GM12878 (cell line): ENCODE data around the gene HINT3. TPM values are rescaled to one million over a fixed set of nuclear protein-coding genes. Genes with fewer than 3 reads are reported as not detected.

ENCODE experiments used
- ATAC-seq: fragments of 200-7000 bp; cut with Tn5 transposase; 3 replicates; pipeline ENCODE4 v1.9.1; 2020; ENCODE audit warnings: mild to moderate bottlenecking, moderate library complexity
- BruUV-seq: library from RNA; stranded (reverse); fragments of 400-500 nt; replicated peaks from 2 replicates; lab custom pipeline; 2021; lab: Mats Ljungman, UMichigan
- CTCF ChIA-PET: fragments of 300-600 bp; sonication (Branson Sonifier 250); formaldehyde crosslinking; extraction: SDS; loops from one replicate; lab custom pipeline; 2021; ENCODE audit warnings: inconsistent platforms; lab: Yijun Ruan, JAX
- POLR2A ChIA-PET: fragments of 350-600 bp; formaldehyde crosslinking; extraction: SDS; loops from one replicate; lab custom pipeline; 2021; ENCODE audit warnings: inconsistent platforms; lab: Charles Lee
- RAD21 ChIA-PET: fragments of 300-600 bp; sonication (Branson Sonifier 250); formaldehyde crosslinking; loops from one replicate; lab custom pipeline; 2023; ENCODE audit warnings: antibody characterized with exemption; ENCODE audit not compliant: unreplicated experiment; lab: Charles Lee
- SMC1A ChIA-PET: fragments of 300-600 bp; sonication (Branson Sonifier 250); formaldehyde crosslinking; loops from one replicate; lab custom pipeline; 2023; ENCODE audit not compliant: unreplicated experiment, uncharacterized antibody; lab: Charles Lee
- DNase-seq: peaks from one replicate; pipeline ENCODE4 v3.0.0-alpha.2; 2011; ENCODE audit warnings: low read depth, low spot score
- FAIRE-seq: peaks from 3 replicates; lab custom pipeline; 2011; peaks lifted over from hg19 to GRCh38; lab: Jason Lieb, UNC
- H2AFZ ChIP-seq: 2 replicates; pipeline ENCODE4 v1.6.0; 2011; ENCODE audit warnings: low read depth, low read length, control low read depth; ENCODE audit not compliant: control insufficient read depth
- H3K27ac ChIP-seq: 2 replicates; pipeline ENCODE4 v1.5.1; 2011; ENCODE audit warnings: control low read depth; ENCODE audit not compliant: control insufficient read depth, insufficient read depth
- H3K27me3 ChIP-seq, 2 experiments: replicated peaks in 1 of 2; 2 replicates each; pipeline versions ENCODE4 v1.6.0 to v1.6.1; 2011; ENCODE audit warnings: low read length in 1 of 2; ENCODE audit not compliant: control insufficient read depth in 2 of 2, insufficient read depth in 2 of 2
- H3K36me3 ChIP-seq, 2 experiments: 2 replicates each; pipeline ENCODE4 v1.5.1; 2011; ENCODE audit warnings: low read length in 1 of 2; ENCODE audit not compliant: control insufficient read depth in 2 of 2, insufficient read depth in 2 of 2
- H3K4me1 ChIP-seq: 2 replicates; pipeline ENCODE4 v1.6.1; 2011; ENCODE audit warnings: mild to moderate bottlenecking, low read length, moderate library complexity, mixed read lengths; ENCODE audit not compliant: control insufficient read depth, insufficient read depth
- H3K4me2 ChIP-seq: 2 replicates; pipeline ENCODE4 v1.6.0; 2011; ENCODE audit warnings: control low read depth; ENCODE audit not compliant: control insufficient read depth, insufficient read depth
- H3K4me3 ChIP-seq: fragments of 200-600 bp; sonication (generic); 2 replicates; pipeline ENCODE4 v1.5.1; 2016
- H3K79me2 ChIP-seq: 2 replicates; pipeline ENCODE4 v1.6.0; 2011; ENCODE audit warnings: low read length; ENCODE audit not compliant: control insufficient read depth, insufficient read depth
- H3K9ac ChIP-seq: 2 replicates; pipeline ENCODE4 v1.8.0; 2011; ENCODE audit warnings: low read length, control low read depth, mixed read lengths; ENCODE audit not compliant: control insufficient read depth, insufficient read depth
- H3K9me3 ChIP-seq: replicated peaks from 3 replicates; pipeline ENCODE4 v1.5.1; 2011; ENCODE audit warnings: mild to moderate bottlenecking, low read length; ENCODE audit not compliant: control insufficient read depth, insufficient read depth
- H4K20me1 ChIP-seq: 2 replicates; pipeline ENCODE4 v1.6.0; 2011; ENCODE audit not compliant: control insufficient read depth, insufficient read depth
- BCLAF1 ChIP-seq: fragments of 450-650 bp; IDR thresholded peaks from 2 replicates; pipeline ENCODE4 v1.6.1; 2017; ENCODE audit warnings: antibody characterized with exemption, mild to moderate bottlenecking, moderate library complexity
- CREM ChIP-seq: IDR thresholded peaks from 2 replicates; pipeline ENCODE4 v1.6.1; 2014; ENCODE audit warnings: antibody characterized with exemption, low read depth
- ETV6 ChIP-seq, 2 experiments: fragments of 450-650 bp in 1 of 2; IDR thresholded peaks in 1 of 2; conservative IDR thresholded peaks in 1 of 2; 2 replicates each; pipeline ENCODE4 v1.6.1; 2014; ENCODE audit warnings: antibody characterized with exemption in 1 of 2, borderline replicate concordance in 1 of 2, low read depth in 1 of 2, mild to moderate bottlenecking in 1 of 2, moderate library complexity in 1 of 2
- MAX ChIP-seq: IDR thresholded peaks from 2 replicates; pipeline ENCODE4 v1.6.1; 2012; ENCODE audit warnings: low read depth, low read length, improper control_type of control experiment
- MEF2A ChIP-seq: IDR thresholded peaks from 2 replicates; pipeline ENCODE4 v1.6.1; 2011; ENCODE audit warnings: low read depth, mild to moderate bottlenecking, low read length, moderate library complexity; ENCODE audit not compliant: insufficient read depth
- NBN ChIP-seq: fragments of 450-650 bp; IDR thresholded peaks from 2 replicates; pipeline ENCODE4 v1.6.1; 2016
- PKNOX1 ChIP-seq: fragments of 450-650 bp; IDR thresholded peaks from 2 replicates; pipeline ENCODE4 v1.6.1; 2016; ENCODE audit warnings: mild to moderate bottlenecking
- SIX5 ChIP-seq: IDR thresholded peaks from 2 replicates; pipeline ENCODE4 v1.6.1; 2011; ENCODE audit warnings: mild to moderate bottlenecking, low read depth, low read length, moderate library complexity; ENCODE audit not compliant: severe bottlenecking
- SUZ12 ChIP-seq: fragments of 200-600 bp; sonication (generic); IDR thresholded peaks from one replicate; pipeline ENCODE4 v1.6.1; 2018; ENCODE audit warnings: antibody characterized with exemption, mild to moderate bottlenecking; ENCODE audit not compliant: unreplicated experiment
- TCF7 ChIP-seq: IDR thresholded peaks from 2 replicates; pipeline ENCODE4 v1.6.1; 2014; ENCODE audit warnings: antibody characterized with exemption, borderline replicate concordance
- ZBED1 ChIP-seq: IDR thresholded peaks from 2 replicates; pipeline ENCODE4 v1.6.1; 2016; ENCODE audit warnings: borderline replicate concordance
- WGBS: methylation state at CpG from one replicate; pipeline ENCODE4 v1.1.6; 2016; ENCODE audit warnings: low lambda C conversion rate; ENCODE audit not compliant: insufficient replicate concordance, insufficient coverage; ENCODE audit errors: missing lambda C conversion rate; 5-methylcytosine and 5-hydroxymethylcytosine counted together
- in situ Hi-C: fragments of 300-500 bp; cut with MboI; formaldehyde crosslinking; loops from 9 replicates; pipeline ENCODE4 v1.14.3; 2018; ENCODE audit warnings: mixed read lengths
- intact Hi-C: fragments of 100-400 bp; cut with micrococcal nuclease; formaldehyde crosslinking; loops from one replicate; pipeline ENCODE4 v1.14.2; 2022; ENCODE audit not compliant: unreplicated experiment
- polyA plus RNA-seq, 11 experiments: library from polyadenylated mRNA; depleted of rRNA in 4 of 11; unstranded in 6 of 11; stranded (reverse) in 5 of 11; fragments of >200 nt; fragmentation: Nextera tagmentation in 4 of 11; fragmentation: Illumina TruSeq in 1 of 11; extraction: Ambion mirVana in 4 of 11; extraction: Trizol in 1 of 11; gene quantifications; 1 replicate in 1 of 11; 2 replicates in 10 of 11; pipeline versions ENCODE4 v1.2.1 to v1.2.3, GENCODE V29; 2011 to 2016; ENCODE audit warnings: inconsistent platforms in 2 of 11, missing spikeins in 2 of 11, low read depth in 1 of 11
- total RNA-seq, 4 experiments: library from RNA; depleted of rRNA in 3 of 4; stranded (reverse); fragments of >200 nt in 3 of 4; fragmentation: Illumina TruSeq in 1 of 4; extraction: Trizol in 1 of 4; gene quantifications; 2 replicates each; pipeline versions ENCODE4 v1.2.1 to v1.2.3, GENCODE V29; 2013 to 2021
- TF ChIP-seq, protein P1 (sequence below): fragments of 450-650 bp; IDR thresholded peaks from 2 replicates; pipeline ENCODE4 v1.6.1; 2017; ENCODE audit warnings: mild to moderate bottlenecking, moderate library complexity

Gene HINT3
- total and polyA plus RNA-seq, 10 of the 15 experiments (the other 5 are each of a cell fraction or from before 2014, with no cell fraction given): 0.72 to 9.1 (median 5.4) TPM

- no peak for TF ChIP-seq PKNOX1
Observed at GRCh38 chr6:125947615-125948014, 9.0 kb upstream of the HINT3 start (continued).

- ChIA-PET CTCF (interaction anchor here (1.0 to 1.6 kb wide), 8 partner anchors 8 to 167 kb away, joined by 3 to 8 read pairs (median 4); no protein-coding TSS in a partner anchor), SMC1A (interaction anchor here (1.0 to 1.9 kb wide), 5 partner anchors 7 to 167 kb away, joined by 3 to 7 read pairs (median 5); no protein-coding TSS in a partner anchor), POLR2A (no interaction called here), RAD21 (interaction anchor here (0.7 to 2.2 kb wide), 3 partner anchors 8 to 167 kb away, joined by 3 to 9 read pairs (median 5); partner anchors contain the start of gene HINT3)
- H3K9me3 ChIP-seq: no peaks in the 10 kb centered on the region
- H3K4me2 ChIP-seq: no peak overlapping the region
- H3K9ac ChIP-seq: no peak overlapping the region
- TF ChIP-seq MEF2A: no peak
- TF ChIP-seq TCF7: no peak
- TF ChIP-seq SUZ12: no peak
- no peak for TF ChIP-seq MAX
- no peak for TF ChIP-seq SIX5
- no peak for TF ChIP-seq CREM
- TF ChIP-seq NBN: no peak
- TF ChIP-seq, protein P1, sequence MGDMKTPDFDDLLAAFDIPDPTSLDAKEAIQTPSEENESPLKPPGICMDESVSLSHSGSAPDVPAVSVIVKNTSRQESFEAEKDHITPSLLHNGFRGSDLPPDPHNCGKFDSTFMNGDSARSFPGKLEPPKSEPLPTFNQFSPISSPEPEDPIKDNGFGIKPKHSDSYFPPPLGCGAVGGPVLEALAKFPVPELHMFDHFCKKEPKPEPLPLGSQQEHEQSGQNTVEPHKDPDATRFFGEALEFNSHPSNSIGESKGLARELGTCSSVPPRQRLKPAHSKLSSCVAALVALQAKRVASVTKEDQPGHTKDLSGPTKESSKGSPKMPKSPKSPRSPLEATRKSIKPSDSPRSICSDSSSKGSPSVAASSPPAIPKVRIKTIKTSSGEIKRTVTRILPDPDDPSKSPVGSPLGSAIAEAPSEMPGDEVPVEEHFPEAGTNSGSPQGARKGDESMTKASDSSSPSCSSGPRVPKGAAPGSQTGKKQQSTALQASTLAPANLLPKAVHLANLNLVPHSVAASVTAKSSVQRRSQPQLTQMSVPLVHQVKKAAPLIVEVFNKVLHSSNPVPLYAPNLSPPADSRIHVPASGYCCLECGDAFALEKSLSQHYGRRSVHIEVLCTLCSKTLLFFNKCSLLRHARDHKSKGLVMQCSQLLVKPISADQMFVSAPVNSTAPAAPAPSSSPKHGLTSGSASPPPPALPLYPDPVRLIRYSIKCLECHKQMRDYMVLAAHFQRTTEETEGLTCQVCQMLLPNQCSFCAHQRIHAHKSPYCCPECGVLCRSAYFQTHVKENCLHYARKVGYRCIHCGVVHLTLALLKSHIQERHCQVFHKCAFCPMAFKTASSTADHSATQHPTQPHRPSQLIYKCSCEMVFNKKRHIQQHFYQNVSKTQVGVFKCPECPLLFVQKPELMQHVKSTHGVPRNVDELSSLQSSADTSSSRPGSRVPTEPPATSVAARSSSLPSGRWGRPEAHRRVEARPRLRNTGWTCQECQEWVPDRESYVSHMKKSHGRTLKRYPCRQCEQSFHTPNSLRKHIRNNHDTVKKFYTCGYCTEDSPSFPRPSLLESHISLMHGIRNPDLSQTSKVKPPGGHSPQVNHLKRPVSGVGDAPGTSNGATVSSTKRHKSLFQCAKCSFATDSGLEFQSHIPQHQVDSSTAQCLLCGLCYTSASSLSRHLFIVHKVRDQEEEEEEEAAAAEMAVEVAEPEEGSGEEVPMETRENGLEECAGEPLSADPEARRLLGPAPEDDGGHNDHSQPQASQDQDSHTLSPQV: no peak
- TF ChIP-seq ETV6 (conservative IDR thresholded peaks at IDR 0.05 in 1 of 2, IDR thresholded peaks at IDR 0.05 in 1 of 2; ENCODE audit: borderline replicate concordance in 1 of 2, low read depth in 1 of 2): no peak
- no peak for TF ChIP-seq ZBED1
- no peak for TF ChIP-seq BCLAF1
- no peak overlapping the region for H2AFZ ChIP-seq
- intact Hi-C loops (no loop called here), in situ Hi-C loops (no loop called here)
- FAIRE-seq (no peak), DNase-seq (no peak), ATAC-seq (no peak)
- BruUV-seq: no TSS peak
- H3K27ac ChIP-seq: no peak overlapping the region
- 85% methylated on average over 3 of the region's 3 CpGs for WGBS
- H3K4me3 ChIP-seq: no peak overlapping the region
- H3K27me3 ChIP-seq: no peaks in the 10 kb centered on the region
- no peaks in the 10 kb centered on the region for H3K4me1 ChIP-seq
- no peaks in the 10 kb centered on the region for H3K36me3 ChIP-seq
- no peaks in the 10 kb centered on the region for H4K20me1 ChIP-seq
- H3K79me2 ChIP-seq: no peaks in the 10 kb centered on the region
Observed at GRCh38 chr6:125948455-125948854, 8.1 kb upstream of the HINT3 start.
